ENCODE measurements around the gene CENPE. TPM values are rescaled to one million over a fixed set of nuclear protein-coding genes. Genes with fewer than 3 reads are reported as not detected.

CENPE gene
- total RNA-seq, 1 experiment from 2014 or later: 28.7 TPM

DNA sequence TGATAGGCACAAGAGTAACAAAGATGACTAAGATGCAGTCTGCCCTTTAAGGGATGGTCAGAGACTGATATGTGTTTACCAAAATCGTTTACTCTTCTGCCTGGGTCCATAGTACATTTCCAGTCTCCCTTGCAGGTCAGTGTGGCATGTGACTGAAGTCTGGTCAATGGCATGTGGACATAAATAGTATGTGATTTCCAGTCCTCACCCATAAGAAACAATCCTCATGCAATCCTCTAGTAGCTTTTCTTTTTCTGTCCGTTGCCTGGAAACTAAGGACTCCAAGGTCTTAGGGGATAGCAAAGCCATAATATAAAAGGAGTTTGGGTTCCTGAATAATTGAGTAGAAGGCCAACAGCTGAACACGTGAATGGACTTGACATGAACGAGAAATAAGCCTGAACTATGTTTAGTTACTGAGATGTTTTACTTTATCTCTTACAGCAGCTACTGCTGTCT, 122.7 kb downstream of the CENPE start:
- intact Hi-C loops (cut with micrococcal nuclease; ENCODE audit: unreplicated experiment): no loop called here
- CTCF ChIA-PET: no interaction called here

DNA sequence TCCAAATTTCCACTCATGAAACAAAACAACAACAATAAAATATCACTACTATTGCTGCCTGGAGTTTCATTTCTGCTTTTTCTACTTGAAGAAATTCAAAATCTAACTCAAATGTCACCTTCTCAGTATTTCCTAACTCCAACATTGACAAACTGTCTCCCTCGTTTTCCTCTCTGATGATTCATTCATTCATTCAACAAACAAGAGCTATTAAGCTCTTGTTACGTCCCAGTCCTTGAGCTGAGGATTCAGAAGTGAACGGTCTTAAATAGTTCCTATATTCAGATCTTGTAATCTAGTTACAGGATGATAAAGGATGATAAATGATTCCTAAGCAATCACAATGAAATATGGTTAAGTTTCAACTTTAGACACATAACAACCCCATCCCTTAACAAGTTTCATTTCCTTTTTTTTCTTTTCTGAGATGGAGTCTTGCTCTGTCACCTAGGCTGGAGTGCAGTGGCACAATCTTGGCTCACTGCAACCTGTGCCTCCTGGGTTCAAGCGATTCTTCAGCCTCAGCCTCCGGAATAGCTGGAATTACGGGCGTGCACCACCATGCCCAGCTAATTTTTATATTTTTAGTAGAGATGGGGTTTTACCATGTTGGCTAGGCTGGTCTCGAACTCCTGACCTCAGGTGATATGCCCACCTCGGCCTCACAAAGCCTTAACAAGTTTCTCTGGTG, 123.3 kb downstream of the CENPE start:
- H4K20me1 ChIP-seq (ENCODE audit: insufficient read depth): no peaks in the 10 kb centered on the region
- no peak for DNase-seq
- ChIA-PET CTCF (no interaction called here), POLR2A (ENCODE audit: unreplicated experiment) (interaction anchor here (0.5 kb wide), 1 partner anchor 215 kb away, joined by 3 read pairs; no protein-coding TSS in a partner anchor)
- intact Hi-C loops (cut with micrococcal nuclease; ENCODE audit: unreplicated experiment): no loop called here
- no peak overlapping the region for H2AFZ ChIP-seq
- no peaks in the 10 kb centered on the region for H3K9me2 ChIP-seq (ENCODE audit: insufficient read depth)
- no TSS peak for BruUV-seq (replicated peaks)
- peak overlapping the region; percentile 82; the same call in 1 of the 2 replicates for H3K4me3 ChIP-seq
- peaks cover 21% of the 10 kb centered on the region for H3K4me1 ChIP-seq (replicated peaks; ENCODE audit: insufficient read depth)
- no peaks in the 10 kb centered on the region for H3K9me3 ChIP-seq (ENCODE audit: insufficient read depth, low read depth)
- no peaks in the 10 kb centered on the region for H3K27me3 ChIP-seq (ENCODE audit: insufficient read depth, low read depth)
- TF ChIP-seq, protein P1, sequence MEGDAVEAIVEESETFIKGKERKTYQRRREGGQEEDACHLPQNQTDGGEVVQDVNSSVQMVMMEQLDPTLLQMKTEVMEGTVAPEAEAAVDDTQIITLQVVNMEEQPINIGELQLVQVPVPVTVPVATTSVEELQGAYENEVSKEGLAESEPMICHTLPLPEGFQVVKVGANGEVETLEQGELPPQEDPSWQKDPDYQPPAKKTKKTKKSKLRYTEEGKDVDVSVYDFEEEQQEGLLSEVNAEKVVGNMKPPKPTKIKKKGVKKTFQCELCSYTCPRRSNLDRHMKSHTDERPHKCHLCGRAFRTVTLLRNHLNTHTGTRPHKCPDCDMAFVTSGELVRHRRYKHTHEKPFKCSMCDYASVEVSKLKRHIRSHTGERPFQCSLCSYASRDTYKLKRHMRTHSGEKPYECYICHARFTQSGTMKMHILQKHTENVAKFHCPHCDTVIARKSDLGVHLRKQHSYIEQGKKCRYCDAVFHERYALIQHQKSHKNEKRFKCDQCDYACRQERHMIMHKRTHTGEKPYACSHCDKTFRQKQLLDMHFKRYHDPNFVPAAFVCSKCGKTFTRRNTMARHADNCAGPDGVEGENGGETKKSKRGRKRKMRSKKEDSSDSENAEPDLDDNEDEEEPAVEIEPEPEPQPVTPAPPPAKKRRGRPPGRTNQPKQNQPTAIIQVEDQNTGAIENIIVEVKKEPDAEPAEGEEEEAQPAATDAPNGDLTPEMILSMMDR (conservative IDR thresholded peaks at IDR 0.05): no peak
- no peak for TF ChIP-seq EZH2 (IDR thresholded peaks at IDR 0.05; ENCODE audit: low read depth)
- no peaks in the 10 kb centered on the region for H3F3A ChIP-seq (ENCODE audit: insufficient read depth, low read depth)
- H3K36me3 ChIP-seq (ENCODE audit: low read depth): no peaks in the 10 kb centered on the region
- peaks cover 15% of the 10 kb centered on the region for H3K79me2 ChIP-seq (ENCODE audit: low read depth)
- peak overlapping the region; percentile 85 for H3K4me2 ChIP-seq
- no peak overlapping the region for H3K27ac ChIP-seq

More for the DNA sequence above, 122.7 kb downstream of the CENPE start:
- BruUV-seq (replicated peaks): no TSS peak
- Histone ChIP-seq H3K36me3 (ENCODE audit: low read depth) (no peaks in the 10 kb centered on the region), H3K4me2 (peak overlapping the region; percentile 85), H3K4me1 (replicated peaks; ENCODE audit: insufficient read depth) (peaks cover 21% of the 10 kb centered on the region), H4K20me1 (ENCODE audit: insufficient read depth) (no peaks in the 10 kb centered on the region), H3K27ac (peak overlapping the region; percentile 51), H2AFZ (peak overlapping the region; percentile 91), H3K79me2 (ENCODE audit: low read depth) (peaks cover 15% of the 10 kb centered on the region), H3F3A (ENCODE audit: insufficient read depth, low read depth) (no peaks in the 10 kb centered on the region), H3K9me3 (ENCODE audit: insufficient read depth, low read depth) (no peaks in the 10 kb centered on the region), H3K9me2 (ENCODE audit: insufficient read depth) (no peaks in the 10 kb centered on the region), H3K27me3 (ENCODE audit: insufficient read depth, low read depth) (no peaks in the 10 kb centered on the region), H3K4me3 (peak overlapping the region; percentile 82)
- DNase-seq: peak in 1 of 2 experiments; percentile 34
- TF ChIP-seq, protein P1 (conservative IDR thresholded peaks at IDR 0.05): no peak
- no peak for TF ChIP-seq EZH2 (IDR thresholded peaks at IDR 0.05; ENCODE audit: low read depth)
- POLR2A ChIA-PET (ENCODE audit: unreplicated experiment): interaction anchor here (0.5 kb wide), 1 partner anchor 214 kb away, joined by 3 read pairs; no protein-coding TSS in a partner anchor

DNA sequence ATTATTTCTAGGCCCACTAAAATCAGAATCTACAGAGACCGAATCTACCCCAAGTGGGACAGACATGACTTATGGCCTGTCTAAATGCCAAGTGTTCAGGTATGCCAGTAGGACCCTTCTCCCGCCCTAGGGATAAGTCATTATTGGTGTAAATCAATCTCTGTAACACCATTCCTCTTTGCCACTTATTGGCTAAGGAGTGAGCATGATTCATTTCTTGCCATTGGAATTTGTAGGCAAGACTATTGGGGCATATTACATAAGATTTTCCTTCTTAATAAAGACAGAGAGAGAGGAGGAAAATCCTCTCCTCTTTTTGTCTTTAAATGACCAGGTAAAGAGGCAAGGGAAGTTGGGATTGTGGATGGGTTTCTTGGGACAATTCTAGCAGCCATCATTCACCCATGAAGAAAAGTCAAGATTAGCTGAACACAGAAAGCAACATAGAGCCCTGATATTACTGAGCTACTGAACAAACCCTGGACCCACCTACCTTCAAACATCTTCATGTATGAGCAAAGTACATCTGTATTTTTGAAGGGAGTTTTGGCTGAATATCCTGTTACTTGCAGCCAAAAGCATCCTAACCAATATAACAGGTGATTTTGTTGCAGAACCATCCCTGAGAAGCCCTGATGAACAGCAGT, 124.2 kb downstream of the CENPE start:
- peaks cover 15% of the 10 kb centered on the region for H3K79me2 ChIP-seq (ENCODE audit: low read depth)

More for the DNA sequence above, 124.2 kb downstream of the CENPE start:
- H3K27me3 ChIP-seq (ENCODE audit: insufficient read depth, low read depth): no peaks in the 10 kb centered on the region
- no peaks in the 10 kb centered on the region for H3K9me2 ChIP-seq (ENCODE audit: insufficient read depth)
- H3K36me3 ChIP-seq (ENCODE audit: low read depth): no peaks in the 10 kb centered on the region
- H4K20me1 ChIP-seq (ENCODE audit: insufficient read depth): no peaks in the 10 kb centered on the region
- BruUV-seq (replicated peaks): no TSS peak
- TF ChIP-seq, protein P1 (conservative IDR thresholded peaks at IDR 0.05): no peak
- no peak for TF ChIP-seq EZH2 (IDR thresholded peaks at IDR 0.05; ENCODE audit: low read depth)
- ChIA-PET POLR2A (ENCODE audit: unreplicated experiment) (no interaction called here), CTCF (no interaction called here)
- no peak overlapping the region for H3K4me3 ChIP-seq
- H3K4me2 ChIP-seq: peak overlapping the region; percentile 85; the same call in 1 of the 2 replicates
- DNase-seq: no peak
- peaks cover 21% of the 10 kb centered on the region for H3K4me1 ChIP-seq (replicated peaks; ENCODE audit: insufficient read depth)
- intact Hi-C loops (cut with micrococcal nuclease; ENCODE audit: unreplicated experiment): no loop called here
- no peaks in the 10 kb centered on the region for H3K9me3 ChIP-seq (ENCODE audit: insufficient read depth, low read depth)
- no peaks in the 10 kb centered on the region for H3F3A ChIP-seq (ENCODE audit: insufficient read depth, low read depth)
- H3K27ac ChIP-seq: no peak overlapping the region
- no peak overlapping the region for H2AFZ ChIP-seq

Measured in PC-9 (cell line).